HL-60 (cell line): ENCODE data around the gene APBA2.

Experiments used
- DNase-seq, 2 experiments: peaks; one replicate each; pipeline ENCODE4 v3.0.0-alpha.2; 2010 to 2020; ENCODE audit warnings: low read depth in 1 of 2, low spot score in 1 of 2
- H3K27ac ChIP-seq: fragments of 250-450 bp; sonication (Bioruptor Pico); replicated peaks from 2 replicates; pipeline ENCODE4 v1.5.1; 2020; ENCODE audit warnings: mild to moderate bottlenecking, moderate library complexity
- H3K27me3 ChIP-seq: fragments of 250-450 bp; sonication (Bioruptor Pico); 2 replicates; pipeline ENCODE4 v1.5.1; 2021; ENCODE audit warnings: mild to moderate bottlenecking, moderate library complexity; ENCODE audit not compliant: insufficient read depth, poor library complexity, severe bottlenecking
- H3K4me3 ChIP-seq: replicated peaks from 2 replicates; pipeline ENCODE4 v1.5.1; 2011; ENCODE audit warnings: mild to moderate bottlenecking, control low read depth, low read length; ENCODE audit not compliant: insufficient read depth
- CTCF ChIP-seq: IDR thresholded peaks from one replicate; pipeline ENCODE4 v1.5.1; 2011; ENCODE audit warnings: low read length, control low read depth, inconsistent platforms; ENCODE audit not compliant: insufficient read depth
- GABPA ChIP-seq: IDR thresholded peaks from 2 replicates; pipeline ENCODE4 v1.6.1; 2012; ENCODE audit warnings: low read depth
- POLR2AphosphoS5 ChIP-seq: IDR thresholded peaks from 2 replicates; pipeline ENCODE4 v1.6.1; 2012; ENCODE audit warnings: low read depth
- REST ChIP-seq: IDR thresholded peaks from 2 replicates; pipeline ENCODE4 v1.6.1; 2012; ENCODE audit warnings: low read depth; ENCODE audit not compliant: insufficient replicate concordance
- SPI1 ChIP-seq: IDR thresholded peaks from 2 replicates; pipeline ENCODE4 v1.6.1; 2012; ENCODE audit warnings: low read depth, mild to moderate bottlenecking, borderline replicate concordance

APBA2 gene

GRCh38 chr15:28884151-28884940 lies 1.4 kb upstream of the APBA2 start:
- DNase-seq, result no peak
- Histone ChIP-seq H3K4me3 (no peak overlapping the region), H3K27ac (no peak overlapping the region), H3K27me3 (peaks cover 19% of the 10 kb centered on the region)
- TF ChIP-seq GABPA (no peak), CTCF (no peak), REST (no peak), SPI1 (no peak), POLR2AphosphoS5 (no peak)

GRCh38 chr15:28885128-28885629 lies 595 bp upstream of the APBA2 start:
- Histone ChIP-seq H3K27ac (no peak overlapping the region), H3K4me3 (no peak overlapping the region), H3K27me3 (peaks cover 19% of the 10 kb centered on the region)
- DNase-seq, result no peak
- TF ChIP-seq POLR2AphosphoS5, result no peak
- no peak for TF ChIP-seq SPI1
- TF ChIP-seq CTCF, result no peak
- no peak for TF ChIP-seq REST
- no peak for TF ChIP-seq GABPA

- Histone ChIP-seq H3K4me3 (no peak overlapping the region), H3K27me3 (peaks cover 19% of the 10 kb centered on the region), H3K27ac (no peak overlapping the region)
- TF ChIP-seq SPI1, result no peak
- no peak for TF ChIP-seq GABPA
- no peak for TF ChIP-seq CTCF
- TF ChIP-seq POLR2AphosphoS5, result no peak
- no peak for TF ChIP-seq REST
- DNase-seq, result no peak
Observed at GRCh38 chr15:28886431-28887338, 911 bp downstream of the APBA2 start.
